Measurements from ENCODE around the gene C6orf62.
"Not testable (repeated sequence)": the region's sequence is repeated elsewhere in the genome, so short reads cannot be mapped to it uniquely, and the experiment has no call there.

The C6orf62 gene

GRCh38 chr6:24761851-24762250 lies 42.9 kb upstream of the C6orf62 start:
- ChIA-PET CTCF (interaction anchor here (1.2 to 2.4 kb wide), 4 partner anchors 20 to 181 kb away, joined by 3 to 8 read pairs (median 4); no protein-coding TSS in a partner anchor), POLR2A (no interaction called here)
- TF ChIP-seq CTCF (IDR thresholded peaks at IDR 0.05; ENCODE audit: control extremely low read depth, extremely low read depth, low read depth, missing control alignments): no peak
- DNase-seq (ENCODE audit: extremely low spot score): no peak

GRCh38 chr6:24761193-24761835 lies 42.4 kb upstream of the C6orf62 start:
- POLR2A ChIA-PET: no interaction called here
- DNase-seq (ENCODE audit: extremely low spot score): no peak
- CTCF ChIA-PET: interaction anchor here (0.8 to 2.4 kb wide), 6 partner anchors 13 to 237 kb away, joined by 3 to 8 read pairs (median 3); partner anchors contain the start of gene GMNN

GRCh38 chr6:24760210-24760609 lies 41.3 kb upstream of the C6orf62 start:
- POLR2A ChIA-PET: no interaction called here
- no peak for DNase-seq (ENCODE audit: extremely low spot score)
- TF ChIP-seq CTCF (IDR thresholded peaks at IDR 0.05; ENCODE audit: control extremely low read depth, extremely low read depth, low read depth, missing control alignments): no peak
- CTCF ChIA-PET: interaction anchor here (0.8 to 2.4 kb wide), 4 partner anchors 9 to 236 kb away, joined by 3 to 8 read pairs (median 4); partner anchors contain the start of gene GMNN

More at GRCh38 chr6:24761193-24761835, 42.4 kb upstream of the C6orf62 start:
- no peak for TF ChIP-seq CTCF (IDR thresholded peaks at IDR 0.05; ENCODE audit: control extremely low read depth, extremely low read depth, low read depth, missing control alignments)

GRCh38 chr6:24759718-24760117 lies 40.8 kb upstream of the C6orf62 start:
- ChIA-PET POLR2A (no interaction called here), CTCF (interaction anchor here (1.8 to 2.0 kb wide), 3 partner anchors 10 to 178 kb away, joined by 4 to 6 read pairs (median 5); no protein-coding TSS in a partner anchor)
- no peak for TF ChIP-seq CTCF (IDR thresholded peaks at IDR 0.05; ENCODE audit: control extremely low read depth, extremely low read depth, low read depth, missing control alignments)
- no peak for DNase-seq (ENCODE audit: extremely low spot score)

GRCh38 chr6:24757611-24758010 lies 38.7 kb upstream of the C6orf62 start:
- no peak for DNase-seq (ENCODE audit: extremely low spot score)
- TF ChIP-seq CTCF (IDR thresholded peaks at IDR 0.05; ENCODE audit: control extremely low read depth, extremely low read depth, low read depth, missing control alignments): no peak
- CTCF ChIA-PET: interaction anchor here (0.7 to 1.5 kb wide), 5 partner anchors 9 to 262 kb away, joined by 3 read pairs; no protein-coding TSS in a partner anchor
- POLR2A ChIA-PET: no interaction called here

GRCh38 chr6:24755279-24755678 lies 36.3 kb upstream of the C6orf62 start:
- ChIA-PET POLR2A (no interaction called here), CTCF (interaction anchor here (2.0 kb wide), 1 partner anchor 10 kb away, joined by 10 read pairs; no protein-coding TSS in a partner anchor)
- DNase-seq (ENCODE audit: extremely low spot score): no peak
- TF ChIP-seq CTCF (IDR thresholded peaks at IDR 0.05; ENCODE audit: control extremely low read depth, extremely low read depth, low read depth, missing control alignments): no peak

- POLR2A ChIA-PET; DNase-seq (ENCODE audit: extremely low spot score): not testable (repeated sequence)
- CTCF ChIA-PET: interaction anchor here (0.8 to 2.0 kb wide), 2 partner anchors 9 to 17 kb away, joined by 3 to 10 read pairs; no protein-coding TSS in a partner anchor
Measured at GRCh38 chr6:24754378-24754777, 35.4 kb upstream of the C6orf62 start.

All from GM10248 (cell line).